DMS53 treated with DMSO at 0.1 percent for 48 hours (cell line): ENCODE measurements around the gene FGF22.
A peak's percentile ranks its signal among the peaks of the same experiment; 100 is the strongest.
"Not testable (repeated sequence)": the region's sequence is repeated elsewhere in the genome, so short reads cannot be mapped to it uniquely, and the experiment has no call there.

Experiments
- DNase-seq: peaks from one replicate; lab custom pipeline; 2025; ENCODE audit not compliant: unreplicated experiment; lab: John Stamatoyannopoulos, UW

FGF22 gene

DNA sequence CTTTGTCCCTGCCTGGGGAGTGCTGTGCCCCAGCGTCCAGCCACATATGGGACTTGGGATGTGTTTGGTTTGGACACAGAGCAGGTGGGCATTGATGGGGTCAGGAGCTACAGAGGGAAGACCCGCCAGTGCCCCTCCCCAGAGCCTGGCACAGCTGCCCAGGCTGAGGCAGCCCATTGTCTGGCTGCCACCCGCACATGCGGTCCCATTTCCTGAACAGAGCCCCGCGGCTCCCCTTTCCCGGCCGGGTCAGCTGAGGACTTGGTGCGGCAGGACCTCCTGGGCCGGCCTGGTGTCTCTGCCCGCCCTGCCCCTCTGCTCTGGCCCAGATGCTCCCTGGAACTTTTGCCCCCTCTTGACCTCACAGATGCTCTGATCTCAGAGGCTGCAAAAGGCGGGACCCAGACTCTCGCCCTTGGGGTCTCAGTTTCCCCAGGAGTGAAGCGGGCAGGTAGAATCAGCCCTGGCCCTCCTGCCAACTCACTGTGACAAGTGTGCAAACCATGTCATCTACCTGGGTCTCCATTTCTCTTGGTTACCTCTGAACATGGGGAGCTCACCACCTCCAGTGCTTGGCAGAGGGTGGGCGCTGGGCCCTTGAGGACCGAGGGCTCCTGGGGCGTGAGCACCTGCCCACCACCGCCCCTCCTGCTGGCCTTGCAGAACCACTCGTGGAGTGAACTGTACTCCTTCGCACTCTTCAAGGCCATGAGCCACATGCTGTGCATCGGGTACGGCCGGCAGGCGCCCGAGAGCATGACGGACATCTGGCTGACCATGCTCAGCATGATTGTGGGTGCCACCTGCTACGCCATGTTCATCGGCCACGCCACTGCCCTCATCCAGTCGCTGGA lies 32.2 kb upstream of the FGF22 start:
- DNase-seq = no peak

DNA sequence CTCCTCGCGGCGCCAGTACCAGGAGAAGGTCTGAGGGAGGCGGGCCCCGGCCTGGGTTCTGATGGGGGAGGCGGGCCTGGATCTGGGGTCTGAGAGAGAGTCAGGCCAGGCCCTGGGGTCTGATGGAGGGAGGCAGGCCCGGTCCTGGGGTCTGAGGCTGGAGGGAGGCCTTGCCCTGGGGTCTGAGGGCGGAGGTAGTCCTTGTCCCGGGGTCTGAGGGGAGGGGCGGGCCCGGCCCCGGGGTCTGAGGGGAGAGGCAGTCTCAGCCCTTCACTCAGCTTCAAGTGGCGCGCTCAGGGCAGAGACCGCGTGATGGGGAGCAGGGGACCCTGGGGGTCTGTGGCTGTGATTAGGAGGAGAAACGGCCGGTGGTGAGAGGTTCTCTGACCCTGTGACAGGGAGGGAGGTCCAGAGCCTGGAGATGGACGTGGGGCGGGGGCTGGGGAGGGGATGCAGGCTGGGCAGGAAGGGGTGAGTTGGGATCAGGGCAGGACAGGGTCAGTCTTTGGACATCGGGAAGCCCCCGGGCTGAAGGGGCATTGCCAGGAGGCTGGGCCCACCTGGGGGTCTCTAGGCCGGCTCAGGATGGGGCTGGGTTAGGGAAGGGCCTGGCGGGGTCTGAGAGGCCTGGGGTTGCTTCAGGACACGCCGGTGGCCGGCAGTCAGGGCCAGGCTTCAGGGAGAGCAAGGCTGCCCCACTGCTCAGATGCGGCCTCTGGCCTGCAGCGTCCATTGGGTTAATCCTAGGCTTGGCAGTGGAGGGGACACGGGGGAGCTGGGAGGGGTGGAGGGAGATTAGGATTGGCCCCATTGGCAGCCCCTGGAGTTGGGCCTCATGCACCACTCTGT lies 31.3 kb upstream of the FGF22 start:
- DNase-seq = no peak

DNA sequence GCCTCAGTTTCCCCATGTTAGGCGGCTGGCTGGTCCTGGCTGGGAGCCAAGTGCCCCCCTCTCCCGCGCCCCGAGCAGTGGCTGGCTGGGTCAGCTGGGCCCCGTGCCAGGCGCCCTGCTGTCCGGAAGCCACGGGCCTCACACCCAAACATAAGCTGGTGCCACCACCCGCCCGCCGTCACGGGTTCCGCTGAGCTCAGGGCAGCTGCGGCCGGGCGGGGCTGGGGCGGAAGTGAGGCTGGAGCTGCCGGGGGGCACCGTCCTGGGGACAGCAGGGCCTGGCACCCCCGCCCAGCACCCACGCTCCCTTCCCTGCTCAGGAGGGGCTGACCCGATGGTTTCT lies 30.7 kb upstream of the FGF22 start:
- DNase-seq = no peak

DNA sequence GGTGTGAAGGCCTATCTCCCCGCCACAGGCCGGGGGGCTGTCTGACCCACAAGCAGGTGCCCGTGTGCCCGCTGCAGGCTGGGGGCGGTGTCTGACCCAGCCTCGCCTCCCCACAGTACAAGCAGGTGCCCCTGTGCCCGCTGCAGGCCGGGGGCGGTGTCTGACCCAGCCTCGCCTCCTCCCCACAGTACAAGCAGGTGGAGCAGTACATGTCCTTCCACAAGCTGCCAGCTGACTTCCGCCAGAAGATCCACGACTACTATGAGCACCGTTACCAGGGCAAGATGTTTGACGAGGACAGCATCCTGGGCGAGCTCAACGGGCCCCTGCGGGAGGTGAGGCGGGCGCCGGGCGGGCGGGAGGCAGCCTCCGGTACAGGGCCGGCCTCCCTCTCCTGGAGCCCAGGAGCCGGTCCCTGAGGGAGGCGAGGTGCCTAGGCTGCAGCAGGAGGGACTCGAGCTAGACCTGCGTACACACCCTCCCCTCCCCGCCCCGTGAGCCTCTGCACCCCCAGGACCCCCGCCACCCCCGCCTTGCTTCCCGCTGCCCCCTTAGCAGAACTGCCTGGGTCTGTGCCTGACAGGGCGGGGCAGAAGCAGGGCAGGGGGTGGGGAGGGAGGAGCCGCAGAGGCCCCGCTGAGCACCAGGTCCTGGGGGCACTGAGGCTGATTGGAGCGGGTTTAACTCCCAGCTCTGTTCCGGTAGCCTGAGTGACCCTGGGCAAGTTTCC lies 29.4 kb upstream of the FGF22 start:
- no peak for DNase-seq

DNA sequence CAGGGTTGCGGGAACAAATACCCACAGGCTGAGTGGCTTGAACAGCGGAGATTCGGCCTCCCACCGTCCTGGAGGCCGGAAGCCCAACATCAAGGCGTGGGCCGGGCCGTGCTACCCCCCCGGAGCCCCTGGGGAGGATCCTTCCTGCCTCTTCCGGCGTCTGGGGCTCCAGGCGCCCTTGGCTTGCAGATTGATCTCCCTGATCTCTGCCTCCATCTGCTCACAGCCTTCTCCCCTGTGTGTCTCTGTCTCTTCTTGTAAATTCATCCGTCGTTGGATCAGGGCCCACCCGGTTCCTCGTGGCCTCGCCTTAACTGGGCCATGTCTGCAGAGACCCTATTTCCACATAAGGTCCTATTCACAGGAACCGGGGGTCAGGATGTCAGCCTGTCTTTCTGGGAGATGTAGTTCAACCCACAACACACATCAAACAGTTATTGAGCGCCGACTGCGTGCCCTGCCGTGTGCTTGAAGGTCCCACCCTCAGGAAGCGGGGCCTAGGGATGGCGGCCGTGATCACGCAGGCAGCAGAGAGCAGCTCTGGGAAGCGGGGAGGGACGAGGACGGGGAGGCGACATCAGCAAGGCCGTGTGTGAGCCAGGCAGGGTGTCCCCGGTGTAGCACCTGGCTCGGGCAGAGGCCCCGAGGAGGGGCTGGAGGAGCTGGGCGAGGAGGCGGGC lies 28.7 kb upstream of the FGF22 start:
- no peak for DNase-seq

DNA sequence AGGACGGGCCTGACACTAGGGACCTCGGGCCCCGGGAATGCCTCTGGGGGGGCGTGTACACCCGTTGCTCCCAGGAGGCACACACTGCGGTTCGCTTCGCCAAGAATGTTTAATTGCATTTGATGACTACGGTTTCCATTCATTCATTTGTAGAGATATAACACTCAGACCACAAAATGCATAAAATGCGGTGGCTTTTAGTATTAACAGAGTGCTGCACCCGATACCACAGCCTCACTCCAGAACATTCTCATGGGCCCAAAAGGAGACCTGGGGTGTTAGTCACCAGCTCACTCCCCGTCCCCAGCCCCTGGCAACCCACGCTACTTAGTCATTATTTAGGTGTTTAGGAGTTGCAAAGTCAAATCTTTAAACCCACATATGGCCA lies 28.2 kb upstream of the FGF22 start:
- no peak for DNase-seq

DNA sequence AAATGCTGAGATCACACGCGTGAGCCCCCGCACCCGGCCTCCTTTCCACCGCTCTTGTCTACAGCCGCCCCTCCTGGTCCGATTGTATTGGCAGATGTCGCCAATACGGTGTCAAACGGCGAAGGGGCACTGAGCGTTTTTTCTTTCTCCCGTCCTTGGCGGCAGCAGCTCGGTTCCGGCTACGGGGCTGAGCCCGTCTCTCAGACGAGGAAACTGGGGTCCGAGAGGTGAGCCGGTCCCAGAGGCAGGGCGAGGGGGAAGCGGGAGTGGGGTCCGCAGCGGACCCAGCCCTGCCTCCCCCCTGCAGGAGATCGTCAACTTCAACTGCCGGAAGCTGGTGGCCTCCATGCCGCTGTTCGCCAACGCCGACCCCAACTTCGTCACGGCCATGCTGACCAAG lies 26.7 kb upstream of the FGF22 start:
- DNase-seq = no peak

DNA sequence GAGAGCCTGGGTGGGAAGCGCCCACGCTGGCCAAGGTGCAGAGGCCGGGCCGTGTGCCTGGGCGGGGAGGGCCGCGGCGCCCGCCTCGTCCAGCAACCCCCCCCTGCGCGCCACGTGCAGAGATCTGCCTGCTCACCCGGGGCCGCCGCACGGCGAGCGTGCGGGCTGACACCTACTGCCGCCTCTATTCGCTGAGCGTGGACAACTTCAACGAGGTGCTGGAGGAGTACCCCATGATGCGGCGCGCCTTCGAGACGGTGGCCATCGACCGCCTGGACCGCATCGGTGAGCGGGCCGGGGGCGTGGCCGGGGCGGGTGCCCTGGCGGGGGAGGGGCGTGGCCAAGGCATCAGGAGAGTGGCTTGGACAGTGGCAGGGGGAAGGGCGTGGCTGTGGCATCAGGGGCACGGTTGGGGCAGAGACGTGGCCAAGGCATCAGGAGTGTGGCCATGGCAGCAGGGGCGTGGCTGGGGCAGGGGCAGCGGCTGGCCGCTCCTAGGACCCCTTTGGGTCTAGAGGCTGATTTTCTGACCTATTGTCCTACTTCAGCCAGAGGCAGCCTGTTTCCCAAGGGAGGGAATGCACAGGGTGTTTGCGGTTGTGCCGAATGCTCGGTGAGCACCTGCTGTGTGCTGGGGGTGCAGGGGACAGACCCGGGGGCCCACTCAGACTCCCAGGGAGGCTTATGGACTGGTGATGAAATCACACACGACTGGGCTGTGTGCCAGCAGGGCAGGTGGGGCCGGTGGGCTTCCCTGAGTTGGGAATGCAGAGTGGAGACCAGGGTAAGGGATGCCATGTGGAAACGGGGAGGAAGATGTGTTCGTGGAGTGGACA lies 25.7 kb upstream of the FGF22 start:
- no peak for DNase-seq

DNA sequence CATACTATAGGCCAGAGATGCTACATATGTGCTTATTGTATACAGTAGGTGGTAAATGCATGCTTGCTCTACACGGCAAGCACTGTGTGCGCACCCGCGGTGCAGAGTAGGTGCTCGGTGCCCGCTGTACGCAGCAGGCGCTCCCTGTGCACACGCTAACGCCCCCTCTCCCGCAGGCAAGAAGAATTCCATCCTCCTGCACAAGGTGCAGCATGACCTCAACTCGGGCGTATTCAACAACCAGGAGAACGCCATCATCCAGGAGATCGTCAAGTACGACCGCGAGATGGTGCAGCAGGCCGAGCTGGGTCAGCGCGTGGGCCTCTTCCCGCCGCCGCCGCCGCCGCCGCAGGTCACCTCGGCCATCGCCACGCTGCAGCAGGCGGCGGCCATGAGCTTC lies 24.1 kb upstream of the FGF22 start:
- DNase-seq = peak; percentile 10

DNA sequence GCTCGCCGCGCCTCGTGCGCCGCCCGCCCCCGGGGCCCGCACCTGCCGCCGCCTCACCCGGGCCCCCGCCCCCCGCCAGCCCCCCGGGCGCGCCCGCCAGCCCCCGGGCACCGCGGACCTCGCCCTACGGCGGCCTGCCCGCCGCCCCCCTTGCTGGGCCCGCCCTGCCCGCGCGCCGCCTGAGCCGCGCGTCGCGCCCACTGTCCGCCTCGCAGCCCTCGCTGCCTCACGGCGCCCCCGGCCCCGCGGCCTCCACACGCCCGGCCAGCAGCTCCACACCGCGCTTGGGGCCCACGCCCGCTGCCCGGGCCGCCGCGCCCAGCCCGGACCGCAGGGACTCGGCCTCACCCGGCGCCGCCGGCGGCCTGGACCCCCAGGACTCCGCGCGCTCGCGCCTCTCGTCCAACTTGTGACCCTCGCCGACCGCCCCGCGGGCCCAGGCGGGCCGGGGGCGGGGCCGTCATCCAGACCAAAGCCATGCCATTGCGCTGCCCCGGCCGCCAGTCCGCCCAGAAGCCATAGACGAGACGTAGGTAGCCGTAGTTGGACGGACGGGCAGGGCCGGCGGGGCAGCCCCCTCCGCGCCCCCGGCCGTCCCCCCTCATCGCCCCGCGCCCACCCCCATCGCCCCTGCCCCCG lies 23.5 kb upstream of the FGF22 start:
- no peak for DNase-seq

DNA sequence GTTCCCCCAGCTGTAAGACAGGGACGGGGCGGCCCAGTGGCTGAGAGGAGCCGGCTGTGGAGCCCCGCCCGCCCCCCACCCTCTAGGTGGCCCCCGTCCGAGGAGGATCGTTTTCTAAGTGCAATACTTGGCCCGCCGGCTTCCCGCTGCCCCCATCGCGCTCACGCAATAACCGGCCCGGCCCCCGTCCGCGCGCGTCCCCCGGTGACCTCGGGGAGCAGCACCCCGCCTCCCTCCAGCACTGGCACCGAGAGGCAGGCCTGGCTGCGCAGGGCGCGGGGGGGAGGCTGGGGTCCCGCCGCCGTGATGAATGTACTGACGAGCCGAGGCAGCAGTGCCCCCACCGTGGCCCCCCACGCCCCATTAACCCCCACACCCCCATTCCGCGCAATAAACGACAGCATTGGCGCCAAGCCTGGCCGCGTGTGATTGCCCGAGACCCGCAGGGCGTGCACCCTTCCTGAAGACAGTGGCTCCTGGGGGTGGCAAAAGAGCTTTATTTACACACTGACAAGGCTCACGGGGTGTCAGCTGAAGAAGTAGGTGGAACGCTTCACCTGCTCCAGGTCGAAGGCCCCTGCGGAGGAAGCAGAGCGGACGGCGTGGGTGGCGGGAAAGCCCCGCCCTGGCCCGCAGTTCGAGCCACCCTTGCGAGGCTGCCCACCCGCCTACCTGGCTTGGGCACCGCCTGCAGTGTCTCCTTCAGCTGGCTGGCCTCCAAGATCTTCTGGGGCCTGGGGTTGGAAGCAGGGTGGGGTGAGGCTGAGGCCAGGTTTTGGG lies 22.7 kb upstream of the FGF22 start:
- DNase-seq = no peak

DNA sequence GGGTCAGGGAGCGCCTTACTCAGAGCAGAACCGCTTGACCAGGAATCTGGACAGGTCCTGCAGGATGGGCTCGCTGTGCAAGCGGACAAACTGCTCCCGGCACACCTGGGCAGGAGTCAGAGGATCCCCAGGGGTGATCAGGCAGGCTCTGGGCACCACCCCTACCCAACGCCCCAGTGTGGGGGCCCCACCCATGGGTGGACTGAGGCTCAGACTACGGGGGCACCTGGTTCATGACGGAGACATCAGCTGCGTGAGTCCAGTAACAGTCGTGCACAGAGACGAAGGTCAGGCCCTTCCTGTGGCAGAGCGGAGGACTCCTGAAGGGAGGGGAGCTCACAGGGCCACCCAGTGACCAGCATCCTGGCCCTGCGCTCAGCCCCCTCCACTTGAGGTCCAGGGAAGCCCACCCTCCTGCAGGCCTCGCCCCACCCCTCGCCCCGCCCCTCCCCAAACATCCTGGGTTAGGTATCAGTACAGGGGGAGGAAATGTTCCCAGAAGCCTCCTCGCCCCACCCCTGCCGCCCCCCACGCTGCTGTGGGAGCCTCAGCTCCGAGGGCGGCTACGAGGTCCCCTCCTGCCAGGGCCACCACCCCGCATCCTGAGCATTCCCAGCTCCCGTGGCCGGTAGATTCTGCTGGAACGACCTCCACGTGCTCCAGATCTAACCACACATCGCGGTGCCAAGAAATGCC lies 22.0 kb upstream of the FGF22 start:
- DNase-seq = no peak

DNA sequence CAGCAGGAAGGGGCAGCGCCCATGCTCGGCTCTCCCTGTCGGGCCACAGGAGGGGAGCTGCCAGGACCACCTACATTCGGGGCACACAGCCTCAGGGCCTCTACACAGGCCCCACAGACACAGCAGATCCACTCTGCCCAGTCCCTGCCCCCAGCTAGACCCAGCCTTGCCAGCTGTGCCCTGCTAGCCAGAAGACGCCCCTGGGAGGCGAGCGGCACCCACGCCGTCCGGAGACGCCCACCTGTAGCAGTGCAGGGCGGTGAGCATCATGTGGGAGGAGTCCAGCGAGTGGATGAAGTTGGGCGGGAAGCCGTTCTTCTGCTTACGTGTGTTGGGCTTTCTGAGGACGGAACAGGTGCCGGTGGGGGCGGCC lies 21.4 kb upstream of the FGF22 start:
- DNase-seq = no peak

DNA sequence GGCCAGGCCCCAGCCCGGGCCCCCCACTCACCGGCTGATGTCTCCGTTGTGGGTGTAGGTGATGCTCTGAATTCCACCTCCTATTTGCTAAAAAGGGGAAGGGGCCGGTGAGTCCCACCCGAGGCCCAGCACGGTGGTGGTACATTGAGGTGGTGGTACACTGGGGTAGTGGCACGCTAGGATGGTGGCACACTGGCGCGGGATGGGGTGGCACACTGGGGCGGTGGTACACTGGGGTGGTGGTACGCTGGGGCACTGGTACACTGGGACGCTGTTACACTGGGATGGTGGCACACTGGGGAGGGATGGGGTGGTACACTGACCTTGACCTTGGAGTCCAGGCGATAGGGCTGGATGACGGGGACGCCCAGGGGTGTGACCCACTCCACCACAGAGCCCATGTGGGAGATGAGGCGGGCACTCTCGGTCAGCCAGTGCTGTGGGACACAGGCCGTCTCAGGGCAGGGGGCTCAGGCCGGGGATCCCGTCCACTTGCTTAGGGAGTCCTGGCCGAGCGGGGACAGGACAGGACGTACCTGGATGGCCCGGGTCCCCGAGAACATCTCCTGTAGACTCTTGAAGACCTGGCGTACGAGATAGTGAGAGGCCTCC lies 20.9 kb upstream of the FGF22 start:
- DNase-seq = no peak

DNA sequence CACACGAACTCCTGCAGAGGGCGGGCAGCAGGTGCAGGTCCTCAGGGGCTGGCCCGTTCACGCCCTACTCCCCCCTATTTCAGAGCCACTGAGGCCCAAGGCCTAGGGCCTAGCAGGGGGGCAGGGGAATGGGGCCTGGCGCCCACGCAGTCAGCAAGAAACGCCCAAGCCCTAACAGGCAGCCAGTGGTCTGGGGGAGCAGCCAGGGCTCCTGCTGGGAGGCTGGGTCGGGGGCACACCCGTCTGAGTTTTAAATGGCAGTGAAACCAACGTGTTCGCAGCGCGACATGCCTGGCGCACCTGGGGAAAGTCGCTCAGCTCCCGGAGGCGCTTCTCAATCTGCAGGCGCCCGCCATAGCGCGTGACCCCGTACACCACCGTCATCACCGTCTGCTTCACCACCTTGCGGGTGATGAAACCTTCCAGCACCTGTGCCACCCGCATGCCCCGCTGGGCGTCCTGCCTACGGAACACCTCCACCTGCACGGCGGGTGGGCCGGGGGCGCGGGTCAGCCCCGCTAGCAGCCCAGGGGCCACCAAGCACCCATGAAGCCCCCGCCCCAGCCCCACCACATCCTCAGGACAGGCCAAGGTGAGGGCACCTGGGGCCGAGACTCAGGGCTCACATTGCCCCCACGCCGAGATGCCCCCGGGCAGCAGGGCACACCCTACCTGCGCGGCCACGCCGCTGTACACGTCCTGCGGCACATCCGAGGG lies 20.2 kb upstream of the FGF22 start:
- DNase-seq = no peak

DNA sequence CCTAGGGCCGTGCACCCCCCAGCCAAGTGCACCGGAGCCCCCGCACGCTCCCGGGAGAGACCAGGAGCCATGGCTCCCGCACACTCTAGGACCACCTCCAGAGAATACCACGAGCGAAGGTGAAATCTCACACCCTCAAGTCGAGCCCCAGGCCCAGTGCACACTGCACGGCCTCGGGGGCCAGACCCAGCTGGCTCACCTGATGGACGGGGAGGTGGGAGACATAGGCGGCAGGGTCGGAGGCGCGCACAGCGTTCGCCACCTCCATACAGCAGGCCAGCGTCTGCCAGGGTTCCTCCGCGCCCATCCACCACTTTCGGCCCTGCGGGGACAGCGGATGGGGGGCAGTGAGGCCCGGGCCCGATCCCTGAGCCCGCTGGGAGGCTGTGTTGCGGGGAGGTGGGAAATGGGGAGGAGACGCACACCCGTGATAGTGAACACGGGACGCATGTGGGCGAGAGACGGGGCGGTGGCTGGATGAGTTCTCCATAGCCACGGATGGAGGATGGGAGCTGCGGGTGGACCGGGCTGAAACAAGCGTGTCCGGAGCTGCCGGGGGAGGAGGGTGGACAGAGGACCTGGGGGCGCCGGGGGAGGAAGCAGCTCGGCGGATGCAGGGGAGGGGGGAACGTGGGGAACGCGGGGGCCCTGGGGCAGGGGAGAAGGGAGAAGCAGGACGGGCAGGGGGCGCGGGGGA lies 19.4 kb upstream of the FGF22 start:
- no peak for DNase-seq

DNA sequence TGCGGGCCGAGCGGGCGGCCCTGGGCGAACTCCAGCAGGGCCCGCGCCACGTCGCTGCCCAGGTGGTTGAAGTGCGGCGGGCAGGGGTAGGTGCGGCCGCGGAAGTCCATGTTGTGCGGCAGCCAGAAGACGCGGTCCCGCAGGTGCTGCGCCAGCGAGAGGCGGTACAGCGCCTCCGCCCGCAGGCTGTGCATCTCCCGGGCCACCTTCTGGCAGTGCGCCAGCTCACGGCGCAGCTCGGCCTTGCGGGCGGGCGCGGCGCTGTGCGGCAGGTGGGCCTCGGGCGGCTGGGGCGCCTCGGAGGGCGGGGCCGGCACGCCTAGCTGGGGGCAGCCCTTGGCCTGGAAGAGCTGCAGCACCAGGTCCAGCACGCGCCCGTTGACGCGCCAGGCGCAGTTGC lies 18.5 kb upstream of the FGF22 start:
- DNase-seq = not testable (repeated sequence)
